ENCODE results near the gene ERCC8. TPM values are rescaled to one million over a fixed set of nuclear protein-coding genes. Genes with fewer than 3 reads are reported as not detected.
A peak's percentile ranks its signal among the peaks of the same experiment; 100 is the strongest.
"Not testable (repeated sequence)": the region's sequence is repeated elsewhere in the genome, so short reads cannot be mapped to it uniquely, and the experiment has no call there.

ERCC8 gene
- total RNA-seq, 1 donor from 2014 or later = 9.1 TPM

- no peak for TF ChIP-seq CTCF (IDR thresholded peaks at IDR 0.05)
- DNase-seq = no peak
- H3K27me3 ChIP-seq = no peaks in the 10 kb centered on the region
- intact Hi-C loops (cut with DNase I) = no loop called here
- no peak overlapping the region for H3K4me3 ChIP-seq
- no peaks in the 10 kb centered on the region for H3K4me1 ChIP-seq
- no peaks in the 10 kb centered on the region for H3K36me3 ChIP-seq
- H3K27ac ChIP-seq = no peak overlapping the region
- no peaks in the 10 kb centered on the region for H3K9me3 ChIP-seq
- ATAC-seq = no peak
These were observed 57.8 kb downstream of the ERCC8 start for GRCh38 chr5:60887096-60887495.

- Histone ChIP-seq H3K4me3 (no peak overlapping the region), H3K27ac (no peak overlapping the region), H3K4me1 (no peaks in the 10 kb centered on the region), H3K9me3 (no peaks in the 10 kb centered on the region), H3K36me3 (no peaks in the 10 kb centered on the region), H3K27me3 (no peaks in the 10 kb centered on the region)
- no peak for DNase-seq
- intact Hi-C loops (cut with DNase I) = no loop called here
- TF ChIP-seq CTCF (IDR thresholded peaks at IDR 0.05) = no peak
- no peak for ATAC-seq
These were observed 58.7 kb downstream of the ERCC8 start for GRCh38 chr5:60886158-60886557.

- H3K27ac ChIP-seq = no peak overlapping the region
- ATAC-seq (no peak), DNase-seq (no peak)
- H3K27me3 ChIP-seq = no peaks in the 10 kb centered on the region
- intact Hi-C loops (cut with DNase I) = no loop called here
- no peaks in the 10 kb centered on the region for H3K4me1 ChIP-seq
- peak; percentile 34 for TF ChIP-seq CTCF (IDR thresholded peaks at IDR 0.05)
- no peaks in the 10 kb centered on the region for H3K36me3 ChIP-seq
- no peaks in the 10 kb centered on the region for H3K9me3 ChIP-seq
- no peak overlapping the region for H3K4me3 ChIP-seq
These were observed 61.6 kb downstream of the ERCC8 start for GRCh38 chr5:60883229-60883628.

- H3K27ac ChIP-seq = no peak overlapping the region
- no peak overlapping the region for H3K4me3 ChIP-seq
- no peak for ATAC-seq
- no peak for DNase-seq
- TF ChIP-seq CTCF (IDR thresholded peaks at IDR 0.05) = no peak
- H3K9me3 ChIP-seq = peaks cover 11% of the 10 kb centered on the region
- no peaks in the 10 kb centered on the region for H3K36me3 ChIP-seq
- H3K27me3 ChIP-seq = no peaks in the 10 kb centered on the region
- intact Hi-C loops (cut with DNase I) = no loop called here
- H3K4me1 ChIP-seq = no peaks in the 10 kb centered on the region
These were observed 72.0 kb downstream of the ERCC8 start for GRCh38 chr5:60872892-60873291.

- intact Hi-C loops (cut with DNase I) = no loop called here
- no peak for ATAC-seq
- no peaks in the 10 kb centered on the region for H3K27me3 ChIP-seq
- no peak overlapping the region for H3K27ac ChIP-seq
- no peaks in the 10 kb centered on the region for H3K4me1 ChIP-seq
- no peak for DNase-seq
- H3K4me3 ChIP-seq = no peak overlapping the region
- peaks cover 11% of the 10 kb centered on the region for H3K9me3 ChIP-seq
- no peak for TF ChIP-seq CTCF (IDR thresholded peaks at IDR 0.05)
- no peaks in the 10 kb centered on the region for H3K36me3 ChIP-seq
These were observed 74.0 kb downstream of the ERCC8 start for GRCh38 chr5:60870857-60871256.

- H3K36me3 ChIP-seq; ATAC-seq; H3K27me3 ChIP-seq; H3K9me3 ChIP-seq; DNase-seq; H3K27ac ChIP-seq; intact Hi-C loops (cut with DNase I); H3K4me3 ChIP-seq; H3K4me1 ChIP-seq: not testable (repeated sequence)
These were observed 84.3 kb downstream of the ERCC8 start for GRCh38 chr5:60860572-60860971.

All from upper lobe of right lung (tissue), 1 donor.